Measurements from ENCODE around the gene STIMATE.
A peak's percentile ranks its signal among the peaks of the same experiment; 100 is the strongest.

The STIMATE gene

DNA sequence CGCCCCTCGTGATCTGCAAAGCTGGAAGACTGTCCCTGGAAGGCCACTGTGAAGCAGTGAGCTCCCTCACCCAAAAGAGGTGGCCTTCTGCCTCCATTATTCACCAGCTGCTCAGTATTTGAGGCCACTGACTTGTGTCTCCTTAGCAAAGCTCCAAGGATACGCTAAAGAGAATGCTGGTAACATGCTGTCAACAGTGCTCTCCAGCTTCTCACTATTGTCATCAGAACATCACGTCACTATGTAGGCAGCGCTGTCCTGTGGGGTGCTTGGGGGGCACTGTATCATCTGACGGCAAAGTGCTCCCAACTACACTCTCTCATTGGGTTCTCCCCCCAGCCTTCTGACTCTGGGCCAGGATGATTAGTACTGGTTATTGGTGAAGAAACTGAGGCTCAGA lies 81.1 kb downstream of the STIMATE start:
- DNase-seq, result no peak

DNA sequence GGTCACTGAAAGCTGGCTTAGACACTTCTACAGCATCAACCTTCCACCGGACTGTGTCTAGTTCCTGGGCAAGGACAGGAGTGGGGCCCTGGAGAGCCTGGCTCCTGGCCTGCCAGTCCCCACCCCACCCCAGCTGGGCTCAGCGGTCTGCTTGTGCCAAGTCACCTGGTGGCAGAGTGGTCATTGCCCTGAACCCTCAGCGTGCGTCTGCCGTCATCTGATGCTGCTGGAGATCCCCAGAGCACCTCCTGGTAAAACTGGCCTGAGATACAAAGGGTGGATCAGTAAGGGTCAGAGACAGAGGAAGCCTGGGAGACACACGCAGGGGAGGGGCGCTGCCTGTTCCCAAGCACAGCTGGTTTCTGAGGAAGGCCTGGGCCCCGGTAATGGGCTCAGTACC lies 83.5 kb downstream of the STIMATE start:
- no peak for DNase-seq

DNA sequence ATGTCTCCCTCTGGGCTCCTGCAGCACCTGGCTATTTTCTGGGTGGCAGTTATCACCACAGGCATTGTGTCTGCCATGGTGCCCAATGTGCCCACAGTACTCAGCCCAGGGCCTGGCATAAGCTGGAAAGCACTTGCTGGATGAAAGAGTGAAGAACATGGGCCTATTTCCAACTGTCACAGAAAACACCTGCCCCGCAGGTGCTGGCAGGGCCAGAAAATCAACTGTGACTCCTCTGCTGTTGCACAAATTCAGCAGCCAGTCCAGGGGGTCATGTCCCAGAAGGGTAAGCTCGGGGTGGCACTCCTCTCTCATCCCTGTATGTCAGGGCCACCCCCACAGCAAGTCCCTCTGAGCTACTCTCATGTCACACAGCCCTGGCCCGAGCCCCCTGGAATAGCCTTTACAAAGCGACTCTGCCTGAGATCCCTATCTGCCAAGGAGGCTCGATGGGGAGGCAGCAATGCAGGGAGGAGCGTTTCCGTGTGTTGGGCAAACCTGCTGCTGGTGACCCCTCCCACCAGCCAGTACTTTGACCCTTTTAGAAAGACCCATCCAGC lies 85.8 kb downstream of the STIMATE start:
- no peak for DNase-seq

DNA sequence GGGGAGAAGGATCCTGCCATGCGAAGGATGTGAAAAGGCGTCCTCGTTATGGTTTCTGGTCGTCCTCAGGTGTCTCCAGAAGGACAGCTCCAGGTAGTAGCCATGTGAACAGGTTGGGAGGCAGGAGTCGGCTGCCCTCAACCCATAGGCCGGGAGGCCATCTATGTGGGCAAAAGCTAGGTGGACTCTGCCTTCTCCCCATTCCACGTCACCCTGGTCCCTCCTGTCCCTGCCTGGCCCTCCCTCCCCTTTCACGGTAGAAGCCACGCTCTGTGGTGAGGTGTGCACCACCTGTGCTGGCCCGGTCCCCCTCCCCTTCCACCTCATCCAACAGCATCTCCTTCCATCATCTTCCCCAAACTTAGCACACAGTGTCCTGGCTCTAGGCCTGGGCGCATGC lies 86.4 kb downstream of the STIMATE start:
- DNase-seq, result no peak

DNA sequence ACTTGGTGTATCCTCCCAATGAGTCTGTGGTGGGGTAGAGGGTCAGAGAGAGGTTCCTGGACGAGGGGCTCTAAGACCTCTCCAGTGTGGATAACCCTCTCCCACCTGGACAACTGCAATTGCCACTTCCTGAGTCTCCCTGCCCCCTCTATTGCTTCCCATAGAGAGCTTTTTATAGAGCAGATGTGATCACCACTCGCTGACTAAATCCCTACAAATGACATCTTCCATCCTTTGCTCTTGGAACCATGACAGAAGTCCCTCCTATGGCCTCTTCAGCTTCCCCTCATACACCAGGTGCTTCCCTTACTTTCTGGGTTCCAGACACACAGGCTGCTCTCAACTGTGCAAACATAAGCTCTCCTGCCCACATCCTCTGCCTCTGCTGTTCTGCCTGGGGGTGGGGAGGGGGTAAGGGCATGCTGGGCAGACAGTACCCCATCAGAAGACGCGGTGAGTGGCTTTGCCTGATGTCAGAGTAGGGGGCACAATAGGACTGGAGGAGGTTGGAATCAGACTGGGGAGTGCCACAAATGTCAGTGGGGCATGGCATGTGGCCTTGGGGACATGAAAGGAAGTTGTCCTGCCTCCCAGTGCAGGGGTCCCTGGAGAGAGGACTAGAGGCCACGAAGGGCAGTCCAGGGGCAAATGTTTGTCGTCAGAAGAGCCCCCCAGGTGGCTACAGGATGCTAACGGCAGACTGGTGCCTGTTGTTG lies 87.5 kb downstream of the STIMATE start:
- DNase-seq, result no peak

DNA sequence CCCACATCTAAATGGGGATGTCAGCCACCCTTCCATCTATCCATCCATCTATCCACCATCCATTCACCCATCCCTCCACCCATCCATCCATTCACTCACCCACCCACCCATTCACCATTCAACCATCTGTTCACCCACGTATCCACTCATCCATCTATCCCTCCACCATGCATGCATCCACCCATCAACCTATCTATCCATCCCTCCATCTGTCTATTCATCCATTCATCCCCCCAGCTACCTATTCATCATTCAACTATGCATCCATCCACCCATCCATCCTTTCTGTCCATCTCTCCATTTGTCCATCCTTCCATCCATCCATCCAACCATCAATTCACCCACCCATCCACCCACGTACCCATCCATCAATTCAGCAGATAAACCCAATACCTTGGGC lies 88.2 kb downstream of the STIMATE start:
- DNase-seq, result no peak

DNA sequence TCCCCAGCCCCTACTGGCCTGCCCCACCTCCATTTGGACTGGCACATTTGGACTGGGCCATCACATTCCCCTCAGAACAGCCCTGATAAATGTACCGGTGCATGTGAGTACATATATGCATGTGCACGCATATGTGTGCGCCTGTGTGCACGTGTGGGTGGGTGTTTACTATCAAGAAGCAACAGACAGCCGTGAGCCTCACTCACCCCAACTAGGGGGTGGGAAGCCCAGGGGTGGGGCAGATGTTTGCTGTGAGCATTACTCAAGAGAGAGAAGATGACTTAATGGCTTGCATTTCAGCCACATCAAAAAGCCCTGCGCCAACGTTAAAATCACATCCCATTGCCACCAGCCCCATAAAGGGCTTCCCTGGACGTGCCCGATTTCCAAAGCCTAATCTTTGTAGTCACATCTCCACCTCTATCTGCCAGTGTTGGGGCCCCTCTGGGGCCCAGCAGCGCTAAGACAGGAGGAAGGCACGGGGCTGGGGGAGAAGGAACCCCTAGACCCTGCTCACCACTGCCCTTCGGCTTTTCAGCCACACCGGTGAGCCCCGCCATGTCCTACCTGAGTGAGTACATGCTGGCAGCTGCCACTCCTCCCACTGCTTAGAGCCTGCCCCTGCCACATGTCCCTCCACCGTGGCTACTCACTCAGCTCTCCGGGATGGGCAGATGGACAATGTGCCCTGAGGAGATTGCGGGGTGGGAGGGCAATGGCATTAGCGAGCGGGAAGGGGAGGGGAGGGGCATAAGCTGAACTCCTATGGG lies 91.9 kb downstream of the STIMATE start:
- no peak for DNase-seq

DNA sequence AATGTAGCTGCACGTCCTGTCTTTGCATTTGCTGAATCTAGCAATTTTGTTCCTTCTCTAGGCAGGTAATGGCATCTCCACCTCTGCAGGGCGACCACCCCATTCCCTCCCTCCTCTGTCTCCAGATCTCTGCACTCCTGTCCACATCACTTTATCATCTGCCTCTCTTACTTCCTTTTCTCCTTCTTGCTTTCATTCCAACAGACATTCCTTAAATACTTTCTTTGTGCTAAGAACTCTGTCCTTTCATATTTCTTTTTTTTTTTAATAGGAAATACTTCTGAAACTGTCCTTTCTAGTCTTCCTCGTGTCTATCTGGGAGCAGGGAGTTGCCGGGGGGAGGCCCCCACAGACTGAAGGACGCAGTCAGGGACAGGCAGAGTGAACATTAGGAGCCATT lies 95.5 kb downstream of the STIMATE start:
- no peak for DNase-seq

DNA sequence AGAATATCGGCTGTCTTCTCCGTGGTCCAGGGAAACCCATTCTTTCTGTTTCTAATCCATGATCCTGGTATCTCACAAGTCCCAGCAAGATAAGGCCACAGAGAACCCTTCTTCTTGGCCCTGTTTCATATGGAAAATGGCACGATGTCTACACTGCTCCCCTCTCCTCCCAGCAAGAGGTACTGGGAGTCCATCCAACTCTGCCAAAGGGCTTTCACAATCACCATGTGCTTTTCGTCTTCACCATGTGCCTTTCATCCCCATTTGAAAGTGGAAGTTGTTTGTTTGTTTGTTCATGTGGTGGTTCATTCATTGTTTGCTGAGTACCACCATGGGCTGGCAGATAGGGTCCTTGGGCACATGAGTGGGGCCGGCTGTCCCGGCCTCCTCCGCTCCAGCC lies 97.3 kb downstream of the STIMATE start:
- peak in 1 of 2 donors; percentile 9 for DNase-seq

DNA sequence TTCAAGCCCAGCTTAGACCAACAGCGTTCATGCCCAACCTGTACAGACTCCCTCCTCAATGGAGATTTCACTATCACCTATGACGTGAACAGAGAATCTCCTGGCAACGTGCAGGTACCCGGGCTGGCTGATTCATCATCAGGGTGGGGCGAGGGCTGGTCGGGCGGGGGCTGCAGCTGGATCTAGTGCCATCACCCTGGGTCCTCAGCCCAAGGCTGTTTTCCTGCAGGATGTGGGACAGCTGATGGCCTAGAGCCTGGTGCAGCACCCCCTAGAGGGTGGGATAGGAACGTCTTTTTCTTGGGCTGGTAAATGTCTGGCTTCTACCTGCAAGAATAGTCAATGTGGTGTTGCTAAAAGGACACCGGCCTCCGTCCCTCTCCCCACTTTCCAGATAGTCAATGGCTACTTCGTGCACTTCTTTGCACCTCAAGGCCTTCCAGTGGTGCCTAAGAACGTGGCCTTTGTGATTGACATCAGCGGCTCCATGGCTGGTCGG lies 98.3 kb downstream of the STIMATE start:
- DNase-seq, result peak; percentile 30 to 42

DNA sequence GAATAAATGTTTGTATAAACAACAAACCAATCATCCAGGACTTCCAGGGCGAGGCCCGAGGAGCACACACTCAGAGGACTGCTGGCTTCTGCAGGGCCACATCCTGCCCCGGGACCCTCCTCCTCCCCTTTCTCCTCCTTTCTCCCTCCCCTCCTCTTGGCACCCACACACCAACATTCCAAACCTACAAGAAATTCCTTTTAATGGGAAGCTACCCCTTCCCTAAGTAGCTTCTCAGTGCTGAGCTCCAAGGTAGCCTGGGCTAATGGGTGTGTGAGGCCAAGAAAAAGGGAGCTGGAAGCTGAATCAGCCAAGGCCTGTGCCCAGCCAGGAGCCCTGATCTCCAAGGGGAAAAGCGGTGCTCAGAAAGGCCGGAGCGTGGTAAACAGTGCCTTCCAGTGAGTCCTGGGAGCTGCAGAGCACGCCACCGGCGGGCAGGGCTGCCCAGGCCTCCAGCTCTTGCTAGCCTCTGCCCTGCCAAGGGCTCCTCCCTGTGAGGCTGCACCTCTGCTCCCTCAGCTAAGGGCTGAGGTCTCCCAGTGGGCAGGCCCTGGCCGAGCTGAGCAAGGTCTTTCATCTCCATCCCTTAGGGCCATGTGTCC lies 98.9 kb downstream of the STIMATE start:
- DNase-seq, result no peak

DNA sequence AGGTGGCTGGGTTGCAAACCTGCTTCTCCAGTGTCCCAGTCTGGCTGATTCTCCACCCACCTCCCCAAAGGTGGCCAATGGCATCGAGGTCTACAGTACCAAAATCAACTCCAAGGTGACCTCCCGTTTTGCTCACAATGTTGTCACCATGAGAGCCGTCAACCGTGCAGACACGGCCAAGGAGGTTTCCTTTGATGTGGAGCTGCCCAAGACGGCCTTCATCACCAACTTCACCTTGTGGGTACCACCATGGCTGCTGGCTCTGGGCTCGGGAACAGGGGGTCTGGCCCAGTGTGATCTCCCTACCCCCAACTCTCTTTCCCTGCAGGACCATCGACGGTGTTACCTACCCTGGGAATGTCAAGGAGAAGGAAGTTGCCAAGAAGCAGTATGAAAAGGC lies 100.9 kb downstream of the STIMATE start:
- no peak for DNase-seq

DNA sequence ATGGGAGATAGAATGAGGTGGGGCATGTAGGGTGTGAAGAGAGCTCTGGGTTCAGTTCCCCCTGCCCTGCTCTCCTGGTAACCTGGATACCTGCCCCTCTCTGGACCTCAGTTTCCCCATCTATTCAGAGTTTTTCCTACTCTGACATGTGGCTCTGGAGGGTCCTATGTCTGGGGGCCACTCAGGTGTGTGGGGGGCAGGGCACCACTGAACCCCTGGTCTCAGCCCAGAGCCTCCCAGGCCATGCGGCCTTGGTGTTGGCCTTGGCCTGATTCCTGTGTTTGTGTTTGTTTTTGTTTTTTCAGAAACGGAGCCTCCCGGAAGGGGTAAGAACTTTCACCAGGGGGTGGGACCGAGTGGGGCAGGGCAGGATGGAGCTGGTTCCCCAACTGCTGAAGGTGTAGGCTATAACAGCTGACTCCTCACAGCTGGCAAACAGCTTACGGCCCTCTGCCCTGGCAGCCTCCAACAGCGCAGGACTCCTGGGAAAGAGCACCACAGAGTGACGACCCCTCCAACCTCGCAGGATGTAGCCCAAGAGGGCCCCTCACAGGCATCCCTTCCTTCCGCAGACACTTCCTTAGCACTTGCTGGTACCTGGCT lies 101.9 kb downstream of the STIMATE start:
- DNase-seq, result no peak

DNA sequence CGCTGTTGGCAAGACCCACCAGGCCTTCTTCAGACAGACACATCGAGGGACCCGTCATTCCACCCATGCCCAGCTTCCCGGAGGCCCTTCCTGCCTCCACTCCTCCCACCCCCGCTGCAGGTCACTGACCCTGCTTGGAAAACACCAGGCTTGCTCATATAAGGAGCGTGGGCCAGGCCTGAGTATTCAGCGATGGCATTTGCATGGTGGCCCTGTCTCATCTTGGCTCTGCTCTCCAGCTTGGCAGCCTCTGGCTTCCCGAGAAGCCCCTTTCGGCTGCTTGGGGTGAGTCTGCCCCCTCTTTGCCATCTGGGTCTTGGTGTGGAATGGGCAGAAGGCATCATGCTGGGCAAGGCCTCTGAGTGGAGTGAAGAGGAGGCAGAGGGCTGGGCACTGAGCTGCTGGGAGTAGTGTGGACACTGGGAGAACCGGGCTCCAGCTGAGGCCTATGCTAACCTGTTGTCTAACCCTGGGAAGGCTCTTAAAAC lies 102.7 kb downstream of the STIMATE start, which contains the start of gene ITIH3:
Gene ITIH3 (plus strand): TSS at position 185 of the 488 bp plus-strand sequence. CDS start 8 bp downstream, at position 193.
- no peak for DNase-seq

DNA sequence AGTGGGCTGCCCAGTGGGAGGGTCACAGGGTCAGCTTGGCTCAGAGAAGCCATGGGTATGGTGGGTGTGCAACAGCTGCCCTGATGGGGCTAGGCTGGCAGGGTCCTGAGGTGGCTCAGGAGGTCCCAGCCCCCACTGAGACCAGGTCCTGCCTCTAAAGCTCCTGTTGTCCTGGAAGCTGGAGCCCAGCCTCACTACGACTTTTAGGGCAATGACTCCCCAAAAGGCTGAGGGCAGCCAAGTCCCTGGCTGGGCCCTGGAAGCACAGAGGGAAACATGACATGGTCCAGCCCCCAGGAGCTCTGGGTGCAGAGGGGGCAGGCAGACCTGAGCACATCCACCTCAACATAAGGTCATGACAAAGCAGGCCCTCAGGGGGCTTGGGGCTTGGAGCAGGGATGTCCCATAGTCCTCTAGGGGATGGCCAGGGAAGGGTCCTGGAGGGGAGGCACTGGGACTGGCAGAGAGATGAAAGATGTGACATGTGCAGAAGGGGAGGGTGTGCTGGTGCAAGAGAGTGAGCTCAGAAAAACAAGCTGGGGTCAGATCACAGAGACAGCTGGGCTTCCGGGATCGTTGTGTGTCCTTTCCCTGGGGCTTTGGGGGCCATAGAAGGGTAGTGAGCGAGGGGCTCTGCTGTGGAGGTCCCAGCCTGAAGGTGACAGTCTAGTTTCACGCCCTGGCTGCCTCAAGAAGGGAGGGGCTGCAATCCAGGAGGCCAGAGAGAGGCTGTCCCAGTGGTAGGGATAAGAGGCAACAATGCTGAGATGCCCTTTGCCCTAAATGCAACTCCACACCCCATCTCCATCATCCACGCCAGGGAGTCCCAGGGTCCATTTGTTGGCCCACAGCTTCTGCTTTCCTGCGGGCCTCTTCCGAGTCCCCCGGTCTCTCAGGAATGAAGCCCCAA lies 103.4 kb downstream of the STIMATE start:
- DNase-seq, result no peak

DNA sequence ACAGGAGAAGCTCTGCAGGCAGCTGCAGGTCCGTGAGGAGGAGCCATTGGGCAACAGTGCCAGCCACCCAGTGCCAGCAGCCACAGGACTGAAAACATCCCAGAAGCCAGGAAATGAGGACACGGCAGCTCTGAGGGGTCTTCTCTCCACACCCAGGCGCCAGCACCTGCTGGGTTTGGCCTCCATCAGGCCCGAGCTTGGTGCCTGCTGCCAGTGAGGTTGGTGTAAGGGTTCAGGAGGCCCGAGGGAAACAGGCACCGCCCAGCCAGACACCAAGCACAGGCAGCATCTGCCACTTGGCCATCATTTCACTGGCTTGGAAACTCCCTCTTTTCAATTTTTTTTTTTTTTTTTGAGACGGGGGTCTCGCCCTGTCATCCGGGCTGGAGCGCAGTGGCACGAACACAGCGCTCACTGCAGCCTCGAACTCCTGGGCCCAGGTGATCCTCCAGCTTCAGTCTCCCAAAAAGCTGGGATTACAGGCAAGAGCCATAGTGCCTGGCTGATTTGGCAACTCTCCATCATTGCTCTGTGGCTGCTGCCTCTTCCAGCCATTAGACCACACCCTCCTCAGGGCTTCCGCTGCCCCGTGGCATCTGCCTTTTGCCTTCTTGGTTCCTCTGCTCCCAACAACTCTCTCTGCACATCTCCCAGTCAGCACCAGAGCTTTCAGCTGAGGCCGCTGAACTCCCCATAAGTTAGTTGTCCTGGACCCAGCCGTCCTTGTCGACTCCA lies 104.2 kb downstream of the STIMATE start:
- peak in 1 of 2 donors; percentile 28 for DNase-seq

DNA sequence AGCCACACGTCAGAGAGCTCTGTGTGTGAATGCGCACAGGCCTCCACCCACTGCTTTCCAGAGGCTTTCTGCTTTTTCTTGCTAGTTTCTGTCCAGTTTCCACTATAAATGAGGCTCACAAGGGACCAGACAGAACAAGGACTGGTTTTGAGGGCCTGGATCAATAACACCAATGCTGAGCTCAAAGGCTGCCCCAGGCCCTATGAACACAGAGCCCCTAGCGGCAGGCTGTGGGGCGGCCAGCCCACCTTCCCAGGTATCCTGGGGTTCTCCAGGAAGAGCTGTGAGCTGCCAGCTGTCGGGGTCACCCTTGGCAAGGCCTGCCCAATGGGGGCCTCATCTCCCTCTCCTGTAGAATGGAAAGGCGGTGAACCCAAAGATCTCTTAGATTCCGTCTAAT lies 104.9 kb downstream of the STIMATE start:
- no peak for DNase-seq

DNA sequence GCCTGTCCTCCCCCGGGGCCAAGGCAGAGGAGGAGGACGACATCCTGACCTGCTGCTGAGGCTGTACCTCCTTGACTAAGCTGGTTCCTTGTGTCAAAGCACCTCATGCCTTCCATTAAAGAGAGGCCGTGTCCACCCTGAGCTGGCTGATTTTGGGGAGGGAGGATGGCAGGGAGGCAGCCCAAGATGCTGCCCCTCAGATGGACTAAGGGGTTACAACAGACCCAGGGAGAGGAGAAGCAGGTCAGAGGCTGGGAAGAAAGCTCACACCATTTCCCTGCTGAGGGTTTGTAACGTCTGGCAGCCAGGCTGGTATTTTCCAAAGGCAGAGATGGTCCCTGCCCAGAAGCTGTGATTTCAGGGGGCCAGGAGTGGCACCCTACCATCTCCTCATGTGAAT lies 105.4 kb downstream of the STIMATE start:
- no peak for DNase-seq

DNA sequence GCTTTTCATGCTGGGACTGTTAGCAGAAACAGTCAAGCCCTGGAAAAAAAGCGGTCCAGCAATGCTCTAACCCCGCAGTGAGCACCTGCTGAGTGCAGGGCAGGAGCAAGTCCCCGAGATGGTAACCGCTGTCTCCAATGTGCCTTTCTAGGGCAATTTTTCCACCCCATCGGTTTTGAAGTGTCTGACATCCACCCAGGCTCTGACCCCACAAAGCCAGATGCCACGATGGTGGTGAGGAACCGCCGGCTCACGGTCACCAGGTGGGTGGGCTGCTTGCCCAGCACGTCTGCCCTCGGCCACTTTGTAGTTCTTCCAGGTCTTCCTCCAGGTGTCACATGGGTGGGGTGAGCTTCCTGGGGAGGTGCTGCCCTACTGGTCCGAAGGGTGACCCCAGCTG lies 106.0 kb downstream of the STIMATE start:
- DNase-seq, result no peak

DNA sequence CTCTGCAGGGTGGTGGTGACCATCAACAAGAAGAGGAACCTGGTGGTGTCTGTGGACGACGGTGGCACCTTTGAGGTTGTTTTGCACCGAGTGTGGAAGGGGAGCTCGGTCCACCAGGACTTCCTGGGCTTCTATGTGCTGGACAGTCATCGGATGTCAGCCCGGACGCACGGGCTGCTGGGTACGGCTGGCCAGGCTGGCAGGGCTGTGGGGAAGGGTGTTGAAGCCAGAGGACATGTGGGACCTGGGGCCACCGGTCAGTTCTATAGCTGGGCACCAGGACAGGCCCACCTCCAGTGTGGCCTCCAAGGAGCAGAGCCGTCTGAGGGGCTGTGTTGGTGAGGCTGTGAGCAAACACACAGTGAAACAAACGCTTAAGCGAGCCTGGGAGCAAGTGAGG lies 106.6 kb downstream of the STIMATE start:
- DNase-seq, result no peak

DNA sequence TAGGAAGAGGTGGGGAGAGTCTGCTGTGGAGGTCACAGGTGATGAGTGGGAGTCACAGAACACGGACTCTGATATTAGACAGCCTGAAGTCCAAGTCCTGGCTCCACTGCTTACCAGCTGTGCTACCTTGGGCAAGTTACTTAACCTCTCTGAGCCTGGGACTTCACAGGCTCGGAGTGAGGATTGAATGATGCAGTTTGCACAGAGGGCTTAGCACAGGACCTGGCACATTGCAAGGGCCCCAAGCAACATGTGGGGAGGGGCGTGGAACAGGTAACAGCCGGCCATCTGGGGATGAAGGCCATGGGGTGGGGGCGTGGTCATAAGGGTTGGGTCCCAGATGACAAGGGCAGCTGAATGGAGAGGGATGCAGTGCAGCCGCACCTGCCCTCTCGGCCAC lies 107.0 kb downstream of the STIMATE start:
- DNase-seq, result no peak

All from inflammatory macrophage (primary cell).